Adipocyte (in vitro differentiated cells): Measurements from ENCODE around the gene AGO3.

Experiments
- DNase-seq: peaks from one replicate; pipeline ENCODE4 v3.0.0-alpha.2; 2015; ENCODE audit warnings: low read depth
- H3K27me3 ChIP-seq: replicated peaks from 2 replicates; pipeline ENCODE4 v1.7.0; 2013; ENCODE audit warnings: mild to moderate bottlenecking, low read length, moderate library complexity; ENCODE audit not compliant: control insufficient read depth, insufficient read depth
- H3K36me3 ChIP-seq: 2 replicates; pipeline ENCODE4 v1.7.0; 2013; ENCODE audit warnings: low read length, mild to moderate bottlenecking, moderate library complexity; ENCODE audit not compliant: control insufficient read depth, insufficient read depth, severe bottlenecking
- H3K4me1 ChIP-seq: 2 replicates; pipeline ENCODE4 v1.7.0; 2013; ENCODE audit warnings: mild to moderate bottlenecking, low read length, moderate library complexity; ENCODE audit not compliant: control insufficient read depth, insufficient read depth
- H3K4me3 ChIP-seq: 2 replicates; pipeline ENCODE4 v1.7.0; 2013; ENCODE audit warnings: mild to moderate bottlenecking, low read length, moderate library complexity
- H3K9ac ChIP-seq: 2 replicates; pipeline ENCODE4 v1.7.0; 2013; ENCODE audit warnings: mild to moderate bottlenecking, low read length, moderate library complexity
- H3K9me3 ChIP-seq: 2 replicates; pipeline ENCODE4 v1.7.0; 2013; ENCODE audit warnings: mild to moderate bottlenecking, low read length, moderate library complexity; ENCODE audit not compliant: control insufficient read depth

The AGO3 gene

GRCh38 chr1:36085126-36085525 lies 154.2 kb downstream of the AGO3 start:
- H3K36me3 ChIP-seq = no peaks in the 10 kb centered on the region
- H3K27me3 ChIP-seq = peaks cover 7% of the 10 kb centered on the region
- H3K4me3 ChIP-seq = no peak overlapping the region
- no peak overlapping the region for H3K9ac ChIP-seq
- no peak for DNase-seq
- H3K4me1 ChIP-seq = peaks cover 9% of the 10 kb centered on the region
- no peaks in the 10 kb centered on the region for H3K9me3 ChIP-seq

GRCh38 chr1:36085686-36086526 lies 155.0 kb downstream of the AGO3 start:
- Histone ChIP-seq H3K27me3 (peaks cover 7% of the 10 kb centered on the region), H3K9me3 (no peaks in the 10 kb centered on the region), H3K36me3 (no peaks in the 10 kb centered on the region), H3K9ac (no peak overlapping the region), H3K4me3 (no peak overlapping the region), H3K4me1 (peaks cover 11% of the 10 kb centered on the region)
- no peak for DNase-seq

- Histone ChIP-seq H3K9me3 (no peaks in the 10 kb centered on the region), H3K4me3 (no peak overlapping the region), H3K4me1 (peaks cover 11% of the 10 kb centered on the region), H3K9ac (no peak overlapping the region), H3K27me3 (peaks cover 7% of the 10 kb centered on the region), H3K36me3 (peaks cover 6% of the 10 kb centered on the region)
- no peak for DNase-seq
Measured at GRCh38 chr1:36086529-36087232, 155.8 kb downstream of the AGO3 start.

- DNase-seq = no peak
- Histone ChIP-seq H3K4me3 (no peak overlapping the region), H3K9me3 (no peaks in the 10 kb centered on the region)
Measured at GRCh38 chr1:36087233-36088123, 156.6 kb downstream of the AGO3 start.

GRCh38 chr1:36088265-36088576 lies 157.3 kb downstream of the AGO3 start:
- H3K4me1 ChIP-seq = peaks cover 11% of the 10 kb centered on the region
- no peaks in the 10 kb centered on the region for H3K9me3 ChIP-seq
- H3K9ac ChIP-seq = peak overlapping the region; percentile 91
- H3K36me3 ChIP-seq = peaks cover 22% of the 10 kb centered on the region
- H3K4me3 ChIP-seq = peak overlapping the region; percentile 98
- peaks cover 7% of the 10 kb centered on the region for H3K27me3 ChIP-seq
- DNase-seq = no peak

More at GRCh38 chr1:36087233-36088123, 156.6 kb downstream of the AGO3 start:
- peaks cover 11% of the 10 kb centered on the region for H3K4me1 ChIP-seq
- peaks cover 14% of the 10 kb centered on the region for H3K36me3 ChIP-seq
- H3K27me3 ChIP-seq = peaks cover 7% of the 10 kb centered on the region
- H3K9ac ChIP-seq = no peak overlapping the region

GRCh38 chr1:36088577-36089392 lies 157.9 kb downstream of the AGO3 start, which contains the start of gene ADPRS:
Gene ADPRS, plus strand, starts transcription at chr1:36088892. Its CDS starts 13 bp downstream, at chr1:36088905.
- H3K9ac ChIP-seq = peak within 1 kb of the TSS; percentile 91
- H3K27me3 ChIP-seq = peaks cover 7% of the 10 kb centered on the region
- H3K4me1 ChIP-seq = peaks cover 11% of the 10 kb centered on the region
- H3K4me3 ChIP-seq = peak within 1 kb of the TSS; percentile 98
- peaks cover 27% of the 10 kb centered on the region for H3K36me3 ChIP-seq
- DNase-seq = peak; percentile 95
- H3K9me3 ChIP-seq = no peaks in the 10 kb centered on the region

GRCh38 chr1:36089393-36090121 lies 158.7 kb downstream of the AGO3 start:
- Histone ChIP-seq H3K27me3 (peaks cover 5% of the 10 kb centered on the region), H3K4me1 (peaks cover 16% of the 10 kb centered on the region), H3K9ac (peak overlapping the region; percentile 91), H3K36me3 (peaks cover 35% of the 10 kb centered on the region), H3K9me3 (no peaks in the 10 kb centered on the region), H3K4me3 (peak overlapping the region; percentile 98)
- DNase-seq = peak; percentile 69

- Histone ChIP-seq H3K9me3 (no peaks in the 10 kb centered on the region), H3K4me1 (peaks cover 23% of the 10 kb centered on the region), H3K9ac (no peak overlapping the region), H3K4me3 (no peak overlapping the region), H3K36me3 (peaks cover 47% of the 10 kb centered on the region), H3K27me3 (no peaks in the 10 kb centered on the region)
- no peak for DNase-seq
Measured at GRCh38 chr1:36091141-36091540, 160.2 kb downstream of the AGO3 start.

GRCh38 chr1:36091698-36092097 lies 160.8 kb downstream of the AGO3 start:
- peaks cover 51% of the 10 kb centered on the region for H3K36me3 ChIP-seq
- no peak overlapping the region for H3K9ac ChIP-seq
- no peak for DNase-seq
- H3K4me1 ChIP-seq = peaks cover 23% of the 10 kb centered on the region
- no peaks in the 10 kb centered on the region for H3K9me3 ChIP-seq
- H3K4me3 ChIP-seq = no peak overlapping the region
- no peaks in the 10 kb centered on the region for H3K27me3 ChIP-seq
